PFSK-1 (cell line): ENCODE data around the gene CYRIA.

ENCODE experiments used
- FOXP2 ChIP-seq: optimal IDR thresholded peaks from 2 replicates; pipeline ENCODE3; 2011; ENCODE audit warnings: borderline replicate concordance, control low read depth, inconsistent platforms; ENCODE audit not compliant: insufficient read depth; ENCODE audit errors: extremely low read length, extremely low read depth
- POLR2AphosphoS5 ChIP-seq: IDR thresholded peaks from 2 replicates; pipeline ENCODE4 v1.6.1; 2012; ENCODE audit warnings: low read depth, mild to moderate bottlenecking, control low read depth, low read length, moderate library complexity
- REST ChIP-seq, 2 experiments: IDR thresholded peaks; 2 replicates each; pipeline versions ENCODE4 v1.6.1 to v1.8.0; 2011 to 2012; ENCODE audit warnings: low read depth in 2 of 2, low read length in 2 of 2, control low read depth in 1 of 2, inconsistent platforms in 1 of 2, mild to moderate bottlenecking in 1 of 2, moderate library complexity in 1 of 2; ENCODE audit not compliant: insufficient read depth in 1 of 2
- SIN3A ChIP-seq: IDR thresholded peaks from 2 replicates; pipeline ENCODE4 v1.6.1; 2012; ENCODE audit warnings: mild to moderate bottlenecking, low read length, moderate library complexity, borderline replicate concordance; ENCODE audit not compliant: insufficient read depth
- TAF1 ChIP-seq: IDR thresholded peaks from 2 replicates; pipeline ENCODE4 v1.6.1; 2012; ENCODE audit warnings: low read length, control low read depth, borderline replicate concordance; ENCODE audit not compliant: insufficient read depth

DNA sequence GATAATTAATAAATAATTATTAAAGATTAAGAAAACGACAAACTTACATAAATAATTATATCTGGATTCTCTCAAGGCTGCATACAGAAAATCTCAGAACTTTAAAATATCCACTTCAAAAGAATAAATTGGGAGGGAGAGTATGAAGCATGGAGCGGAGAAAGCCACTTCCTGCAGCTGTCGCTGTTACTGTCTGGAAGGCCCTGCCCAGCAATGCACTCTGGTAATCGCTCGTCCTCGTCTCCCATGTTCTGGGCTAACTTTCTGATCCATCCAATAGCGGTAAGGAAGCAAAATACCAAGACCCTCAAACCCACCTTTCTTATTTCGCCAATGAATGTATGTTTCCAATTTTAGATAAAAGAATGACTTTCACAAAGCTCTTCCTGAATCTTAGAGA is 26.7 kb downstream of the CYRIA start:
- no peak for TF ChIP-seq SIN3A
- TF ChIP-seq POLR2AphosphoS5: no peak
- no peak for TF ChIP-seq REST (IDR thresholded peaks at IDR 0.05; ENCODE audit: insufficient read depth in 1 of 2, low read depth in 2 of 2, low read length in 2 of 2)
- no peak for TF ChIP-seq FOXP2
- no peak for TF ChIP-seq TAF1
